SH-SY5Y (cell line): ENCODE measurements around the gene CD79A.

Experiments used
- GATA2 ChIP-seq: IDR thresholded peaks from 2 replicates; pipeline ENCODE4 v1.6.1; 2011; ENCODE audit warnings: mild to moderate bottlenecking, low read depth, low read length
- GATA3 ChIP-seq: IDR thresholded peaks from 2 replicates; pipeline ENCODE4 v1.6.1; 2011; ENCODE audit warnings: low read depth, mild to moderate bottlenecking, low read length, moderate library complexity

DNA sequence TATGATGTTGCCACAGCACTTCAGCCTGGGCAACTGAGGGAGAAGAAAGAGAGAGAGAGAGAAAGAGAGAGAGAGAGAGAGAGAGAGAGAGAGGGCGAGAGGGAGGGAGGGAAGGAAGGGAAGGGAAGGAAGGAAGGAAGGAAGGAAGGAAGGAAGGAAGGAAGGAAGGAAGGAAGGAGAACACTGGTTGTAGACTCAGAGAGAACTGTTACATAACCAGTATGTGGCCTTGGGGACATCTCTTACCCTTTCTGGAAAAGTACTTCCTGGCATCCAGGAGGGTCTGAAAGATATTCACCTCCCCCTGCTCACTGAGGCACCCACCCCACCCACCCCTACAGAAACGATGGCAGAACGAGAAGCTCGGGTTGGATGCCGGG is 3.2 kb downstream of the CD79A start:
- TF ChIP-seq GATA3 (no peak), GATA2 (no peak)
